GM12878 (cell line): Measurements from ENCODE around the gene CPSF3. TPM values are rescaled to one million over a fixed set of nuclear protein-coding genes. Genes with fewer than 3 reads are reported as not detected.

ENCODE experiments used
- BCL3 ChIP-seq: IDR thresholded peaks from 2 replicates; pipeline ENCODE4 v1.6.1; 2011; ENCODE audit warnings: borderline replicate concordance, low read depth, mild to moderate bottlenecking, moderate library complexity, low read length; ENCODE audit not compliant: insufficient read depth, poor library complexity, severe bottlenecking
- CREB1 ChIP-seq: IDR thresholded peaks from 2 replicates; pipeline ENCODE4 v1.6.1; 2012; ENCODE audit warnings: low read depth, mild to moderate bottlenecking, inconsistent platforms
- DPF2 ChIP-seq: fragments of 450-650 bp; IDR thresholded peaks from 2 replicates; pipeline ENCODE4 v1.6.1; 2017; ENCODE audit warnings: mild to moderate bottlenecking
- EED ChIP-seq: sonication (generic); IDR thresholded peaks from 2 replicates; pipeline ENCODE4 v1.6.1; 2016; ENCODE audit warnings: antibody characterized with exemption, low read depth
- ESRRA ChIP-seq: IDR thresholded peaks from 2 replicates; pipeline ENCODE4 v1.6.1; 2012; ENCODE audit warnings: mild to moderate bottlenecking, low read length, improper control_type of control experiment
- HDAC2 ChIP-seq: fragments of 200-600 bp; sonication (generic); IDR thresholded peaks from 2 replicates; pipeline ENCODE4 v1.6.1; 2017
- MTA3 ChIP-seq: IDR thresholded peaks from 2 replicates; pipeline ENCODE4 v1.6.1; 2012; ENCODE audit warnings: low read length, inconsistent platforms, borderline replicate concordance
- NFXL1 ChIP-seq: fragments of 450-650 bp; IDR thresholded peaks from 2 replicates; pipeline ENCODE4 v1.6.1; 2017; ENCODE audit warnings: antibody characterized with exemption, mild to moderate bottlenecking, borderline replicate concordance
- NFYA ChIP-seq: IDR thresholded peaks from 2 replicates; pipeline ENCODE4 v1.6.1; 2011; ENCODE audit warnings: low read depth, mild to moderate bottlenecking, low read length, improper control_type of control experiment, borderline replicate concordance
- NR2C1 ChIP-seq: fragments of 450-650 bp; IDR thresholded peaks from 2 replicates; pipeline ENCODE4 v1.6.1; 2017; ENCODE audit warnings: antibody characterized with exemption, mild to moderate bottlenecking, moderate library complexity
- RBBP5 ChIP-seq: fragments of 200-600 bp; sonication (generic); conservative IDR thresholded peaks from 2 replicates; pipeline ENCODE4 v1.6.1; 2016
- TAF1 ChIP-seq: IDR thresholded peaks from 2 replicates; pipeline ENCODE4 v1.6.1; 2011; ENCODE audit warnings: mild to moderate bottlenecking, low read depth, low read length, borderline replicate concordance
- polyA plus RNA-seq, 11 experiments: library from polyadenylated mRNA; depleted of rRNA in 4 of 11; unstranded in 6 of 11; stranded (reverse) in 5 of 11; fragments of >200 nt; fragmentation: Nextera tagmentation in 4 of 11; fragmentation: Illumina TruSeq in 1 of 11; extraction: Ambion mirVana in 4 of 11; extraction: Trizol in 1 of 11; gene quantifications; 1 replicate in 1 of 11; 2 replicates in 10 of 11; pipeline versions ENCODE4 v1.2.1 to v1.2.3, GENCODE V29; 2011 to 2016; ENCODE audit warnings: inconsistent platforms in 2 of 11, missing spikeins in 2 of 11, low read depth in 1 of 11
- total RNA-seq, 4 experiments: library from RNA; depleted of rRNA in 3 of 4; stranded (reverse); fragments of >200 nt in 3 of 4; fragmentation: Illumina TruSeq in 1 of 4; extraction: Trizol in 1 of 4; gene quantifications; 2 replicates each; pipeline versions ENCODE4 v1.2.1 to v1.2.3, GENCODE V29; 2013 to 2021
- TF ChIP-seq, protein P1 (sequence below): IDR thresholded peaks from 2 replicates; pipeline ENCODE4 v1.6.1; 2012; ENCODE audit warnings: mild to moderate bottlenecking, low read depth, low read length
- TF ChIP-seq, protein P2 (sequence below): fragments of 450-650 bp; IDR thresholded peaks from 2 replicates; pipeline ENCODE4 v1.6.1; 2016; ENCODE audit warnings: mild to moderate bottlenecking, moderate library complexity, borderline replicate concordance
- TF ChIP-seq, protein P3 (sequence below): fragments of 450-650 bp; IDR thresholded peaks from 2 replicates; pipeline ENCODE4 v1.6.1; 2017; ENCODE audit warnings: mild to moderate bottlenecking, moderate library complexity

The CPSF3 gene
- total and polyA plus RNA-seq, 10 of the 15 experiments (the other 5 are each of a cell fraction or from before 2014, with no cell fraction given): 34.5 to 108 (median 76.1) TPM

- TF ChIP-seq, protein P1, sequence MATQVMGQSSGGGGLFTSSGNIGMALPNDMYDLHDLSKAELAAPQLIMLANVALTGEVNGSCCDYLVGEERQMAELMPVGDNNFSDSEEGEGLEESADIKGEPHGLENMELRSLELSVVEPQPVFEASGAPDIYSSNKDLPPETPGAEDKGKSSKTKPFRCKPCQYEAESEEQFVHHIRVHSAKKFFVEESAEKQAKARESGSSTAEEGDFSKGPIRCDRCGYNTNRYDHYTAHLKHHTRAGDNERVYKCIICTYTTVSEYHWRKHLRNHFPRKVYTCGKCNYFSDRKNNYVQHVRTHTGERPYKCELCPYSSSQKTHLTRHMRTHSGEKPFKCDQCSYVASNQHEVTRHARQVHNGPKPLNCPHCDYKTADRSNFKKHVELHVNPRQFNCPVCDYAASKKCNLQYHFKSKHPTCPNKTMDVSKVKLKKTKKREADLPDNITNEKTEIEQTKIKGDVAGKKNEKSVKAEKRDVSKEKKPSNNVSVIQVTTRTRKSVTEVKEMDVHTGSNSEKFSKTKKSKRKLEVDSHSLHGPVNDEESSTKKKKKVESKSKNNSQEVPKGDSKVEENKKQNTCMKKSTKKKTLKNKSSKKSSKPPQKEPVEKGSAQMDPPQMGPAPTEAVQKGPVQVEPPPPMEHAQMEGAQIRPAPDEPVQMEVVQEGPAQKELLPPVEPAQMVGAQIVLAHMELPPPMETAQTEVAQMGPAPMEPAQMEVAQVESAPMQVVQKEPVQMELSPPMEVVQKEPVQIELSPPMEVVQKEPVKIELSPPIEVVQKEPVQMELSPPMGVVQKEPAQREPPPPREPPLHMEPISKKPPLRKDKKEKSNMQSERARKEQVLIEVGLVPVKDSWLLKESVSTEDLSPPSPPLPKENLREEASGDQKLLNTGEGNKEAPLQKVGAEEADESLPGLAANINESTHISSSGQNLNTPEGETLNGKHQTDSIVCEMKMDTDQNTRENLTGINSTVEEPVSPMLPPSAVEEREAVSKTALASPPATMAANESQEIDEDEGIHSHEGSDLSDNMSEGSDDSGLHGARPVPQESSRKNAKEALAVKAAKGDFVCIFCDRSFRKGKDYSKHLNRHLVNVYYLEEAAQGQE: 0 out of 2 replicates have a peak, but pooled peaks have one; percentile 8
- TF ChIP-seq EED (peak; percentile 36), TAF1 (peak; percentile 58), ESRRA (peak; percentile 54), CREB1 (peak; percentile 61), NFYA (no peak), DPF2 (peak; percentile 77; the same call in 1 of the 2 replicates), BCL3 (peak; percentile 78), NR2C1 (peak; percentile 38; the same call in 1 of the 2 replicates), MTA3 (no peak), NFXL1 (no peak), RBBP5 (no peak), HDAC2 (no peak)
- TF ChIP-seq, protein P2, sequence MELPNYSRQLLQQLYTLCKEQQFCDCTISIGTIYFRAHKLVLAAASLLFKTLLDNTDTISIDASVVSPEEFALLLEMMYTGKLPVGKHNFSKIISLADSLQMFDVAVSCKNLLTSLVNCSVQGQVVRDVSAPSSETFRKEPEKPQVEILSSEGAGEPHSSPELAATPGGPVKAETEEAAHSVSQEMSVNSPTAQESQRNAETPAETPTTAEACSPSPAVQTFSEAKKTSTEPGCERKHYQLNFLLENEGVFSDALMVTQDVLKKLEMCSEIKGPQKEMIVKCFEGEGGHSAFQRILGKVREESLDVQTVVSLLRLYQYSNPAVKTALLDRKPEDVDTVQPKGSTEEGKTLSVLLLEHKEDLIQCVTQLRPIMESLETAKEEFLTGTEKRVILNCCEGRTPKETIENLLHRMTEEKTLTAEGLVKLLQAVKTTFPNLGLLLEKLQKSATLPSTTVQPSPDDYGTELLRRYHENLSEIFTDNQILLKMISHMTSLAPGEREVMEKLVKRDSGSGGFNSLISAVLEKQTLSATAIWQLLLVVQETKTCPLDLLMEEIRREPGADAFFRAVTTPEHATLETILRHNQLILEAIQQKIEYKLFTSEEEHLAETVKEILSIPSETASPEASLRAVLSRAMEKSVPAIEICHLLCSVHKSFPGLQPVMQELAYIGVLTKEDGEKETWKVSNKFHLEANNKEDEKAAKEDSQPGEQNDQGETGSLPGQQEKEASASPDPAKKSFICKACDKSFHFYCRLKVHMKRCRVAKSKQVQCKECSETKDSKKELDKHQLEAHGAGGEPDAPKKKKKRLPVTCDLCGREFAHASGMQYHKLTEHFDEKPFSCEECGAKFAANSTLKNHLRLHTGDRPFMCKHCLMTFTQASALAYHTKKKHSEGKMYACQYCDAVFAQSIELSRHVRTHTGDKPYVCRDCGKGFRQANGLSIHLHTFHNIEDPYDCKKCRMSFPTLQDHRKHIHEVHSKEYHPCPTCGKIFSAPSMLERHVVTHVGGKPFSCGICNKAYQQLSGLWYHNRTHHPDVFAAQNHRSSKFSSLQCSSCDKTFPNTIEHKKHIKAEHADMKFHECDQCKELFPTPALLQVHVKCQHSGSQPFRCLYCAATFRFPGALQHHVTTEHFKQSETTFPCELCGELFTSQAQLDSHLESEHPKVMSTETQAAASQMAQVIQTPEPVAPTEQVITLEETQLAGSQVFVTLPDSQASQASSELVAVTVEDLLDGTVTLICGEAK: peak; percentile 93
- TF ChIP-seq, protein P3, sequence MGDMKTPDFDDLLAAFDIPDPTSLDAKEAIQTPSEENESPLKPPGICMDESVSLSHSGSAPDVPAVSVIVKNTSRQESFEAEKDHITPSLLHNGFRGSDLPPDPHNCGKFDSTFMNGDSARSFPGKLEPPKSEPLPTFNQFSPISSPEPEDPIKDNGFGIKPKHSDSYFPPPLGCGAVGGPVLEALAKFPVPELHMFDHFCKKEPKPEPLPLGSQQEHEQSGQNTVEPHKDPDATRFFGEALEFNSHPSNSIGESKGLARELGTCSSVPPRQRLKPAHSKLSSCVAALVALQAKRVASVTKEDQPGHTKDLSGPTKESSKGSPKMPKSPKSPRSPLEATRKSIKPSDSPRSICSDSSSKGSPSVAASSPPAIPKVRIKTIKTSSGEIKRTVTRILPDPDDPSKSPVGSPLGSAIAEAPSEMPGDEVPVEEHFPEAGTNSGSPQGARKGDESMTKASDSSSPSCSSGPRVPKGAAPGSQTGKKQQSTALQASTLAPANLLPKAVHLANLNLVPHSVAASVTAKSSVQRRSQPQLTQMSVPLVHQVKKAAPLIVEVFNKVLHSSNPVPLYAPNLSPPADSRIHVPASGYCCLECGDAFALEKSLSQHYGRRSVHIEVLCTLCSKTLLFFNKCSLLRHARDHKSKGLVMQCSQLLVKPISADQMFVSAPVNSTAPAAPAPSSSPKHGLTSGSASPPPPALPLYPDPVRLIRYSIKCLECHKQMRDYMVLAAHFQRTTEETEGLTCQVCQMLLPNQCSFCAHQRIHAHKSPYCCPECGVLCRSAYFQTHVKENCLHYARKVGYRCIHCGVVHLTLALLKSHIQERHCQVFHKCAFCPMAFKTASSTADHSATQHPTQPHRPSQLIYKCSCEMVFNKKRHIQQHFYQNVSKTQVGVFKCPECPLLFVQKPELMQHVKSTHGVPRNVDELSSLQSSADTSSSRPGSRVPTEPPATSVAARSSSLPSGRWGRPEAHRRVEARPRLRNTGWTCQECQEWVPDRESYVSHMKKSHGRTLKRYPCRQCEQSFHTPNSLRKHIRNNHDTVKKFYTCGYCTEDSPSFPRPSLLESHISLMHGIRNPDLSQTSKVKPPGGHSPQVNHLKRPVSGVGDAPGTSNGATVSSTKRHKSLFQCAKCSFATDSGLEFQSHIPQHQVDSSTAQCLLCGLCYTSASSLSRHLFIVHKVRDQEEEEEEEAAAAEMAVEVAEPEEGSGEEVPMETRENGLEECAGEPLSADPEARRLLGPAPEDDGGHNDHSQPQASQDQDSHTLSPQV: 0 out of 2 replicates have a peak, but pooled peaks have one; percentile 30
These were observed at the start of gene CPSF3, which contains the start of gene ITGB1BP1 (continued) for GRCh38 chr2:9423100-9423921.
